ENCODE data around the gene ST3GAL3.
A peak's percentile ranks its signal among the peaks of the same experiment; 100 is the strongest.

The ST3GAL3 gene

DNA sequence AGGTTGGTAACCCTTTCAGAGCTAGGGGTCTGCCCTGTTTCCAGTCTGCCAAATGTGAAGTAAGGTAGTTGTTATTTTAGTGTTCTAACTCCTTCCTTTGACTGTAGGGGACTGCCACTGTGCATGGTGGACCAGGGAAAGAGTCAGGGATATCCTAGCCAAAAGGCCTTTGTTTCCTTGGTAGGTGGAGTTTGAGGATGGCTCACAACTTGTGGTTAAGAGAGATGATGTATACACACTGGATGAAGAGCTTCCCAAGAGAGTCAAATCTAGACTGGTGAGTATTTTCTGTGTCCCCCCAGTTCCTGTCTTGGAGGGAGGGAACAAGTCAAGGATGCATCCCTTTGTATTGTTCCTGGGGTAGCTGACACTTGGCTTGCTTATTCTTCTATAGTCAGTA lies 3.5 kb upstream of the ST3GAL3 start:
- TF ChIP-seq, protein P1, sequence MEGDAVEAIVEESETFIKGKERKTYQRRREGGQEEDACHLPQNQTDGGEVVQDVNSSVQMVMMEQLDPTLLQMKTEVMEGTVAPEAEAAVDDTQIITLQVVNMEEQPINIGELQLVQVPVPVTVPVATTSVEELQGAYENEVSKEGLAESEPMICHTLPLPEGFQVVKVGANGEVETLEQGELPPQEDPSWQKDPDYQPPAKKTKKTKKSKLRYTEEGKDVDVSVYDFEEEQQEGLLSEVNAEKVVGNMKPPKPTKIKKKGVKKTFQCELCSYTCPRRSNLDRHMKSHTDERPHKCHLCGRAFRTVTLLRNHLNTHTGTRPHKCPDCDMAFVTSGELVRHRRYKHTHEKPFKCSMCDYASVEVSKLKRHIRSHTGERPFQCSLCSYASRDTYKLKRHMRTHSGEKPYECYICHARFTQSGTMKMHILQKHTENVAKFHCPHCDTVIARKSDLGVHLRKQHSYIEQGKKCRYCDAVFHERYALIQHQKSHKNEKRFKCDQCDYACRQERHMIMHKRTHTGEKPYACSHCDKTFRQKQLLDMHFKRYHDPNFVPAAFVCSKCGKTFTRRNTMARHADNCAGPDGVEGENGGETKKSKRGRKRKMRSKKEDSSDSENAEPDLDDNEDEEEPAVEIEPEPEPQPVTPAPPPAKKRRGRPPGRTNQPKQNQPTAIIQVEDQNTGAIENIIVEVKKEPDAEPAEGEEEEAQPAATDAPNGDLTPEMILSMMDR (conservative IDR thresholded peaks at IDR 0.05) = no peak
- TF ChIP-seq ZFX (IDR thresholded peaks at IDR 0.05) = no peak
- no peak overlapping the region for H3K27ac ChIP-seq

DNA sequence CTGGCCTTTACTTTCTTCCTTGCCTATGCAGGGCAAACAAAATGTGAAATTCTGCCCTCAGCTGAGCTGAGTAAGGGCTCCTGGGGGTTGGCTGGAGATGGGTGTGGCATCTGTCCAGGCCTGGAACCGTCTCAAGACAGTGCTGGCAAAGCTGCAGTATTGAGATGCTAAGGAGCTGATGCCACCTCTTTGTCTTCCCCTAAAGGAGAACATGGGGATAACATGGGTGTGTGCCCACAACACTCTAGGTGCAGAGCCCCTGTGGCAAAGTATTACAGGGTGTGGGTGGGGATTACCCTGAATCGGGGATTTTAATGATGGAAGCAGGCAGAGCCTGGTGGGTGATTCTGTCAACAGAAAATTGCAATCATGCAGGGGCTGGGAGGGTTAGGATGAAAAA lies 2.5 kb upstream of the ST3GAL3 start:
- H3K27ac ChIP-seq = no peak overlapping the region
- TF ChIP-seq, protein P1 (conservative IDR thresholded peaks at IDR 0.05) = peak; percentile 46
- TF ChIP-seq ZFX (IDR thresholded peaks at IDR 0.05) = no peak

- no peak overlapping the region for H3K27ac ChIP-seq
- TF ChIP-seq ZFX (IDR thresholded peaks at IDR 0.05) = no peak
Measured at GRCh38 chr1:43705334-43705733, 2.0 kb upstream of the ST3GAL3 start.

- H3K27ac ChIP-seq = peak overlapping the region; percentile 86
- TF ChIP-seq, protein P1 (conservative IDR thresholded peaks at IDR 0.05) = no peak
- no peak for TF ChIP-seq ZFX (IDR thresholded peaks at IDR 0.05)
Measured at GRCh38 chr1:43705982-43706597, 1.2 kb upstream of the ST3GAL3 start.

GRCh38 chr1:43706598-43707189 lies 642 bp upstream of the ST3GAL3 start:
- peak; percentile 39 for TF ChIP-seq ZFX (IDR thresholded peaks at IDR 0.05)
- TF ChIP-seq, protein P1 (conservative IDR thresholded peaks at IDR 0.05) = no peak

DNA sequence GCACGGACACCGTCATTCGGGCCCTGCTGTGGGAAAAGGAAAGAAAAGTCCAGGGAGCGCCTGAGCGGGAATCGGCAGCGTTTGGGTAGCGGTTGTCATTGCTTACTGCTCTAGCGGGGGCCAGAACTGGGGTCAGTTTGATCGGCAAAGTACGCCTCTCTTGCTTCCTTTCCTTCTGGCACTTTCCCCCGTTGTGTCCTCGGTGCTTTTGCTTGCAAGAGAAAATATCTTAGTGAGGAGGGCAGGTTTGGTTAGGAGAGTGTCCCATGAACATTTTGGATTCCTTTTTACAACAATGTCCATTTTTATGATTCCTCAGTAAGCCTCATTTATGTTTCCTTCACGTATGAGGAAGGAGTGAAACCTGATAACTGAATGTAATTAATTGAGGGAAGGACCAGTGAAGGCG lies 670 bp downstream of the ST3GAL3 start:
- peak overlapping the region; percentile 86 for H3K27ac ChIP-seq
- TF ChIP-seq, protein P1 (conservative IDR thresholded peaks at IDR 0.05) = no peak
- TF ChIP-seq ZFX (IDR thresholded peaks at IDR 0.05) = no peak

More at GRCh38 chr1:43706598-43707189, 642 bp upstream of the ST3GAL3 start:
- H3K27ac ChIP-seq = peak overlapping the region; percentile 86

DNA sequence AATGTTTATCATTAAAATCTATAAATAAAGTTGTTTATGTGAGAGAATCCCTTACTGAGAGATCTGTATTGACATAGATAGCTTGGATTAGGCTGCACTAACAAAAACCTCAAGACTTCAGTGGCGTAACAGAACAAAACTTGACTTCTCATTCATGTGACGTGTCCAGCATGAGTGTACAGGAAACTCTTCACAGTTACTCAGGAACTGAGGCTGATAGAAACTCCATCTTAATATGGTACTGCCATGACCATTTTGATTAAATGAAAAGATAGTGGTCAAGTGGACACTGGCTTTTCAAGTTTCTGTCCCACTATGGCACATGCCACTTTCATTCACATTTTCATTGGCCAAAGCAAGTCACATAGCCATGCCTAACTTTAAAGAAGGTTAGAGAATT lies 3.7 kb downstream of the ST3GAL3 start:
- no peak overlapping the region for H3K27ac ChIP-seq
- TF ChIP-seq, protein P1 (conservative IDR thresholded peaks at IDR 0.05) = no peak
- no peak for TF ChIP-seq ZFX (IDR thresholded peaks at IDR 0.05)

Data from C4-2B (cell line).